Activated B cell treated with CpG ODN at 0.5 μM for 24 hours (primary cell): Measurements from ENCODE around the gene HERC5. TPM values are rescaled to one million over a fixed set of nuclear protein-coding genes. Genes with fewer than 3 reads are reported as not detected.

Experiments
- ATAC-seq: fragments of 200-7000 bp; cut with Tn5 transposase; one replicate; pipeline ENCODE4 v1.10.0; 2021; ENCODE audit warnings: low read depth, mild to moderate bottlenecking, moderate library complexity
- CTCF ChIA-PET: fragments of 350-600 bp; sonication (Branson Sonifier 250); formaldehyde crosslinking; loops from one replicate; lab custom pipeline; 2021; ENCODE audit warnings: antibody characterized with exemption; lab: Charles Lee
- POLR2A ChIA-PET: fragments of 350-600 bp; sonication (Branson Sonifier 250); formaldehyde crosslinking; loops from one replicate; lab custom pipeline; 2021; ENCODE audit warnings: antibody characterized with exemption; lab: Charles Lee
- DNase-seq: peaks from one replicate; pipeline ENCODE4 v3.0.0; 2022
- H3K27ac Mint-ChIP-seq: one replicate; pipeline ENCODE4 v1.8.0; 2020; ENCODE audit warnings: mixed read lengths
- H3K27me3 Mint-ChIP-seq: one replicate; pipeline ENCODE4 v1.8.0; 2021; ENCODE audit warnings: mixed read lengths
- H3K36me3 Mint-ChIP-seq: one replicate; pipeline ENCODE4 v1.8.0; 2021; ENCODE audit warnings: low read depth, mixed read lengths
- H3K4me1 Mint-ChIP-seq: one replicate; pipeline ENCODE4 v1.8.0; 2021; ENCODE audit warnings: mixed read lengths
- H3K4me3 Mint-ChIP-seq: one replicate; pipeline ENCODE4 v1.8.0; 2020; ENCODE audit warnings: mild to moderate bottlenecking, mixed read lengths
- H3K9me3 Mint-ChIP-seq: one replicate; pipeline ENCODE4 v1.8.0; 2020; ENCODE audit warnings: mixed read lengths
- CTCF ChIP-seq: fragments of 200-600 bp; IDR thresholded peaks from one replicate; pipeline ENCODE4 v1.8.0; 2022; ENCODE audit warnings: antibody characterized with exemption, mild to moderate bottlenecking
- intact Hi-C: fragments of 100-400 bp; cut with micrococcal nuclease; formaldehyde crosslinking; loops from one replicate; pipeline ENCODE4 v1.15.1; 2024
- total RNA-seq: library from RNA; stranded (reverse); gene quantifications from 2 replicates; pipeline ENCODE4 v1.2.3, GENCODE V29; 2022

HERC5 gene
- total RNA-seq, 1 donor from 2014 or later: 4.8 TPM

GRCh38 chr4:88522702-88523324, 65.9 kb downstream of the HERC5 start:
- ChIA-PET CTCF (interaction anchor here (0.9 to 2.1 kb wide), 5 partner anchors 9 to 501 kb away, joined by 4 to 11 read pairs (median 6); no protein-coding TSS in a partner anchor), POLR2A (interaction anchor here (0.5 to 2.2 kb wide), 9 partner anchors 38 to 1549 kb away, joined by 3 to 11 read pairs (median 6); partner anchors contain the start of genes HERC3, HERC5, HERC6 and PPM1K)
- DNase-seq: peak; percentile 19
- Mint-ChIP-seq H3K27me3 (no peaks in the 10 kb centered on the region), H3K36me3 (peaks cover 22% of the 10 kb centered on the region), H3K9me3 (no peaks in the 10 kb centered on the region), H3K4me1 (peaks cover 18% of the 10 kb centered on the region), H3K27ac (peak overlapping the region; percentile 85), H3K4me3 (peak overlapping the region; percentile 95)
- ATAC-seq: peak; percentile 13
- intact Hi-C loops: loop anchor here (2.0 kb wide), 5 partner anchors 66 to 588 kb away; partner anchors contain the start of genes HERC3, HERC5, PPM1K and TIGD2
- TF ChIP-seq CTCF: no peak

GRCh38 chr4:88523325-88524129, 66.6 kb downstream of the HERC5 start, which contains the start of gene PYURF:
TSS of gene PYURF (minus strand) at chr4:88523776. CDS start at chr4:88523700, 76 bp downstream.
- peaks cover 22% of the 10 kb centered on the region for H3K36me3 Mint-ChIP-seq
- intact Hi-C loops: loop anchor here (2.0 kb wide), 5 partner anchors 67 to 587 kb away; partner anchors contain the start of genes HERC3, HERC5, PPM1K and TIGD2
- peak; percentile 84 for ATAC-seq
- peak within 1 kb of the TSS; percentile 85 for H3K27ac Mint-ChIP-seq
- POLR2A ChIA-PET: interaction anchor here (0.5 to 2.2 kb wide), 8 partner anchors 38 to 313 kb away, joined by 3 to 11 read pairs (median 6); partner anchors contain the start of genes HERC3, HERC5, HERC6 and PPM1K
- no peaks in the 10 kb centered on the region for H3K27me3 Mint-ChIP-seq
- H3K4me3 Mint-ChIP-seq: peak within 1 kb of the TSS; percentile 95
- H3K9me3 Mint-ChIP-seq: no peaks in the 10 kb centered on the region
- CTCF ChIA-PET: interaction anchor here (1.0 to 2.1 kb wide), 6 partner anchors 7 to 500 kb away, joined by 4 to 11 read pairs (median 6); no protein-coding TSS in a partner anchor
- peaks cover 18% of the 10 kb centered on the region for H3K4me1 Mint-ChIP-seq
- DNase-seq: peak; percentile 72
- TF ChIP-seq CTCF: no peak

DNA sequence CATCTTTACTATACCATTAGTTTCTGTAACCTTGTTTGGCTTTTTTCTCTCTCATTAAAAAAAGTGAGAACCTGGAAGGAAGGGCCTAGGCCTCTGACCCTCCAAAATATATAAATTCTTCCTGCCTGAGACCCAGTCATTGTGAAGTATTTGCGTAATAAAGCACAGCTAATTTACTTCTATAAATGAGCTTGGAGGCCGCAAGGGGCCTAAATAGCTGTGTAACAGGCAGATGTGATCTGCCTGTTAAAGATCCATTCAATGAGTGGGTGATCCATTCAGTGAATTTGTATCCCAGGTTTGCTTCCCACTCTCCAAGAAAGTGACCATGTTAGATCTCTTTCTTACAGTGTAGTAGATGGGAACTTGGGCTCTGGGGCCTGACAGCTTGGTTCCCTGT, 67.3 kb downstream of the HERC5 start:
- Mint-ChIP-seq H3K9me3 (no peaks in the 10 kb centered on the region), H3K27ac (peak overlapping the region; percentile 24), H3K4me3 (peak overlapping the region; percentile 95), H3K4me1 (peaks cover 18% of the 10 kb centered on the region), H3K27me3 (no peaks in the 10 kb centered on the region), H3K36me3 (peaks cover 21% of the 10 kb centered on the region)
- ChIA-PET POLR2A (interaction anchor here (0.5 to 2.2 kb wide), 7 partner anchors 67 to 280 kb away, joined by 3 to 11 read pairs (median 6); partner anchors contain the start of genes HERC3, HERC5, HERC6 and PPM1K), CTCF (interaction anchor here (1.2 to 2.1 kb wide), 6 partner anchors 8 to 499 kb away, joined by 3 to 11 read pairs (median 6); no protein-coding TSS in a partner anchor)
- DNase-seq (no peak), ATAC-seq (no peak)
- intact Hi-C loops: no loop called here
- TF ChIP-seq CTCF: no peak

- peaks cover 18% of the 10 kb centered on the region for H3K4me1 Mint-ChIP-seq
- no peaks in the 10 kb centered on the region for H3K27me3 Mint-ChIP-seq
- no peak overlapping the region for H3K4me3 Mint-ChIP-seq
- ATAC-seq: no peak
- no peaks in the 10 kb centered on the region for H3K9me3 Mint-ChIP-seq
- H3K36me3 Mint-ChIP-seq: peaks cover 10% of the 10 kb centered on the region
- intact Hi-C loops: loop anchor here (1.0 kb wide), 2 partner anchors 133 to 498 kb away; no protein-coding TSS in a partner anchor
- POLR2A ChIA-PET: no interaction called here
- no peak overlapping the region for H3K27ac Mint-ChIP-seq
- DNase-seq: no peak
- CTCF ChIA-PET: interaction anchor here (0.7 to 2.7 kb wide), 5 partner anchors 133 to 498 kb away, joined by 3 to 9 read pairs (median 3); partner anchors contain the start of gene NAP1L5
- TF ChIP-seq CTCF: no peak
Observed at GRCh38 chr4:88526221-88526815, 69.4 kb downstream of the HERC5 start.
